IPS-15b (cell line): ENCODE data around the gene PKNOX2.

ENCODE experiments used
- H3K27me3 ChIP-seq: one replicate; pipeline ENCODE4 v1.6.1; 2013; ENCODE audit warnings: low read length; ENCODE audit not compliant: control insufficient read depth, insufficient read depth
- H3K36me3 ChIP-seq: one replicate; pipeline ENCODE4 v1.6.1; 2013; ENCODE audit warnings: low read length; ENCODE audit not compliant: control insufficient read depth, insufficient read depth
- H3K4me1 ChIP-seq: one replicate; pipeline ENCODE4 v1.6.1; 2013; ENCODE audit warnings: mild to moderate bottlenecking, low read length; ENCODE audit not compliant: control insufficient read depth, insufficient read depth
- H3K4me3 ChIP-seq: one replicate; pipeline ENCODE4 v1.5.1; 2013; ENCODE audit warnings: low read depth, low read length
- H3K9ac ChIP-seq: one replicate; pipeline ENCODE4 v1.6.1; 2013; ENCODE audit warnings: low read depth, mild to moderate bottlenecking, low read length
- H3K9me3 ChIP-seq: one replicate; pipeline ENCODE4 v1.6.1; 2013; ENCODE audit warnings: mild to moderate bottlenecking, low read length; ENCODE audit not compliant: control insufficient read depth, insufficient read depth

The PKNOX2 gene

GRCh38 chr11:125167954-125168835 lies 3.6 kb downstream of the PKNOX2 start:
- Histone ChIP-seq H3K36me3 (no peaks in the 10 kb centered on the region), H3K9me3 (no peaks in the 10 kb centered on the region), H3K4me3 (peak overlapping the region; percentile 64), H3K9ac (no peak overlapping the region), H3K27me3 (peaks cover 74% of the 10 kb centered on the region), H3K4me1 (peaks cover 27% of the 10 kb centered on the region)

- no peak overlapping the region for H3K9ac ChIP-seq
- H3K4me3 ChIP-seq: no peak overlapping the region
- peaks cover 24% of the 10 kb centered on the region for H3K4me1 ChIP-seq
- H3K9me3 ChIP-seq: no peaks in the 10 kb centered on the region
- no peaks in the 10 kb centered on the region for H3K36me3 ChIP-seq
- H3K27me3 ChIP-seq: peaks cover 75% of the 10 kb centered on the region
These were observed 4.4 kb downstream of the PKNOX2 start for GRCh38 chr11:125168918-125169456.

- Histone ChIP-seq H3K4me3 (peak overlapping the region; percentile 16), H3K36me3 (no peaks in the 10 kb centered on the region), H3K27me3 (peaks cover 78% of the 10 kb centered on the region), H3K9ac (no peak overlapping the region), H3K9me3 (no peaks in the 10 kb centered on the region), H3K4me1 (peaks cover 24% of the 10 kb centered on the region)
These were observed 5.5 kb downstream of the PKNOX2 start for GRCh38 chr11:125170001-125170509.

GRCh38 chr11:125170510-125171031 lies 6.0 kb downstream of the PKNOX2 start:
- H3K9me3 ChIP-seq: no peaks in the 10 kb centered on the region
- no peak overlapping the region for H3K9ac ChIP-seq
- peak overlapping the region; percentile 15 for H3K4me3 ChIP-seq
- H3K36me3 ChIP-seq: no peaks in the 10 kb centered on the region
- peaks cover 24% of the 10 kb centered on the region for H3K4me1 ChIP-seq
- H3K27me3 ChIP-seq: peaks cover 74% of the 10 kb centered on the region

GRCh38 chr11:125171974-125172373 lies 7.4 kb downstream of the PKNOX2 start:
- Histone ChIP-seq H3K36me3 (no peaks in the 10 kb centered on the region), H3K9me3 (no peaks in the 10 kb centered on the region), H3K4me3 (no peak overlapping the region), H3K27me3 (peaks cover 63% of the 10 kb centered on the region), H3K4me1 (peaks cover 23% of the 10 kb centered on the region), H3K9ac (no peak overlapping the region)

- Histone ChIP-seq H3K9me3 (no peaks in the 10 kb centered on the region), H3K36me3 (no peaks in the 10 kb centered on the region), H3K4me1 (peaks cover 25% of the 10 kb centered on the region), H3K4me3 (no peak overlapping the region), H3K27me3 (peaks cover 55% of the 10 kb centered on the region), H3K9ac (no peak overlapping the region)
These were observed 8.5 kb downstream of the PKNOX2 start for GRCh38 chr11:125173027-125173426.

- Histone ChIP-seq H3K9me3 (no peaks in the 10 kb centered on the region), H3K36me3 (no peaks in the 10 kb centered on the region), H3K4me3 (no peak overlapping the region), H3K27me3 (peaks cover 50% of the 10 kb centered on the region), H3K4me1 (peaks cover 24% of the 10 kb centered on the region), H3K9ac (no peak overlapping the region)
These were observed 9.0 kb downstream of the PKNOX2 start for GRCh38 chr11:125173556-125173955.

GRCh38 chr11:125174057-125174456 lies 9.5 kb downstream of the PKNOX2 start:
- Histone ChIP-seq H3K36me3 (no peaks in the 10 kb centered on the region), H3K4me1 (peaks cover 24% of the 10 kb centered on the region), H3K27me3 (peaks cover 45% of the 10 kb centered on the region)

GRCh38 chr11:125174686-125175085 lies 10.1 kb downstream of the PKNOX2 start:
- no peaks in the 10 kb centered on the region for H3K36me3 ChIP-seq
- no peaks in the 10 kb centered on the region for H3K9me3 ChIP-seq
- H3K27me3 ChIP-seq: peaks cover 39% of the 10 kb centered on the region
- no peak overlapping the region for H3K9ac ChIP-seq
- no peak overlapping the region for H3K4me3 ChIP-seq
- H3K4me1 ChIP-seq: peaks cover 21% of the 10 kb centered on the region

More at GRCh38 chr11:125174057-125174456, 9.5 kb downstream of the PKNOX2 start:
- Histone ChIP-seq H3K4me3 (no peak overlapping the region), H3K9ac (no peak overlapping the region), H3K9me3 (no peaks in the 10 kb centered on the region)

- no peaks in the 10 kb centered on the region for H3K36me3 ChIP-seq
- H3K9me3 ChIP-seq: no peaks in the 10 kb centered on the region
- H3K4me1 ChIP-seq: peaks cover 21% of the 10 kb centered on the region
- H3K27me3 ChIP-seq: peaks cover 34% of the 10 kb centered on the region
- H3K4me3 ChIP-seq: no peak overlapping the region
- H3K9ac ChIP-seq: no peak overlapping the region
These were observed 10.6 kb downstream of the PKNOX2 start for GRCh38 chr11:125175166-125175565.

DNA sequence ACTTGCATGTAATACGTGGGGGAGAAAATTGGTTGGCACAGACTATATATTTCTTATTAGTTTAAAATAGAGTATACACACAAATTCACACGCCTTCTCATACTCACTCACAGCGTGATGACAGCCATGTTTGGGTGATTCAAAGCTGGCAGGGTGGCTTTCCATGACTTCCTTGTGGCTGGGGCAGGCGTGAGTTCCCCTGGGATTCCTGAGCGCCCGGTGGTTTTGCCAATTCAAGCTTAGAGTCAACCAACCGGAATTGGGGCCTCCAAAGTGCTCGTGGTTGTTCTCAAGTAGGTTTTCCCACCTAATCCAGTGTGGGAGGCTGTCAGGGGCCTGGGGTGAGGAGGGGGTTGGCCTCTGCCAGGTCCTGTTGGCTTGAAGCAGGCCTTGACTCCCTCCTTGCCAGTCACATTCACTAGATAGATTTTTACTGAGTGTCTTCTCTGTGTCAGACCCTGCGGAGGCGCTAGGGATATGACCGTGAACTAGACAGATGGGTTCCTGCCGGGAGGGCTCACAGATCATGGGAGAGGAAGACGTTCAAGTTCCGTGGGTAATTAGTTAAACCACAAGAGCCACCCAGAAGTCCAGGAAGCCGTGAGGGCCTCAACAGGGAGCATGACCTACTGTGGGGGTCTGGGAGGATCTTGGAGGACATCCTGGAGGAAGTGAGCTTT lies 11.5 kb downstream of the PKNOX2 start:
- peaks cover 28% of the 10 kb centered on the region for H3K27me3 ChIP-seq
- H3K9ac ChIP-seq: no peak overlapping the region
- no peak overlapping the region for H3K4me3 ChIP-seq
- no peaks in the 10 kb centered on the region for H3K9me3 ChIP-seq
- no peaks in the 10 kb centered on the region for H3K36me3 ChIP-seq
- peaks cover 22% of the 10 kb centered on the region for H3K4me1 ChIP-seq
